Measurements from ENCODE around the gene SPHK1. TPM values are rescaled to one million over a fixed set of nuclear protein-coding genes. Genes with fewer than 3 reads are reported as not detected.
"Not testable (repeated sequence)": the region's sequence is repeated elsewhere in the genome, so short reads cannot be mapped to it uniquely, and the experiment has no call there.

Gene SPHK1
- total and polyA plus RNA-seq, 11 donors = 2.6 to 20.5 (median 4.6) TPM

DNA sequence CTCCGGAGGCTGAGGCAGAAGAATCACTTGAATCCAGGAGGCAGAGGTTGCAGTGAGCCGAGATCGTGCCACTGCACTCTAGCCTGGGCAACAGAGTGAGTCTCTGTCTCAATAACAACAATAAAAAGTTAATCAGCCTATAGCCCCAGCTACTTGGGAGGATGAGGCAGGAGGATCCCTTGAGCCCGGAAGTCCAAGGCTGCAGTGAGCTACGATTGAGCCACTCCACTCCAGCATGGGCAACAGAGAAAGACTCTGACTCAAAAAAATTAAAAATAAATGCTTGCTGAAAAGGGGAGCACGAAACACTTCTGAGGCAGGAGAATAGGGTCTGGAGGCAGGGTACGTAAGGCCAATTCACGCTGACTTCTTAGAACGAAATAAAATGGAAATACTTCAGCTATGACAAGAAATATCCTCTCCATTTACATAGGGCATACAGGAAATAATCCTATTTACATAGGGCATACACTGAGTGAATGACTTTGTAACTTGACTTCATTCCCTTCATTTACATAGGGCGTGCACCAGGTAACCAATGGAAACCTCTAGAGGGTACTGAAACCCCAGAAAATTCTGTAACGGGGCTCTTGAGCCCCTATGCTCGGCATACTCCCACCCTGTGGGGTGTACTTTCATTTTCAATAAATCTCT lies 27.5 kb upstream of the SPHK1 start:
- ATAC-seq (no peak), DNase-seq (no peak)
- H3K4me3 ChIP-seq = no peak overlapping the region
- TF ChIP-seq, protein P1, sequence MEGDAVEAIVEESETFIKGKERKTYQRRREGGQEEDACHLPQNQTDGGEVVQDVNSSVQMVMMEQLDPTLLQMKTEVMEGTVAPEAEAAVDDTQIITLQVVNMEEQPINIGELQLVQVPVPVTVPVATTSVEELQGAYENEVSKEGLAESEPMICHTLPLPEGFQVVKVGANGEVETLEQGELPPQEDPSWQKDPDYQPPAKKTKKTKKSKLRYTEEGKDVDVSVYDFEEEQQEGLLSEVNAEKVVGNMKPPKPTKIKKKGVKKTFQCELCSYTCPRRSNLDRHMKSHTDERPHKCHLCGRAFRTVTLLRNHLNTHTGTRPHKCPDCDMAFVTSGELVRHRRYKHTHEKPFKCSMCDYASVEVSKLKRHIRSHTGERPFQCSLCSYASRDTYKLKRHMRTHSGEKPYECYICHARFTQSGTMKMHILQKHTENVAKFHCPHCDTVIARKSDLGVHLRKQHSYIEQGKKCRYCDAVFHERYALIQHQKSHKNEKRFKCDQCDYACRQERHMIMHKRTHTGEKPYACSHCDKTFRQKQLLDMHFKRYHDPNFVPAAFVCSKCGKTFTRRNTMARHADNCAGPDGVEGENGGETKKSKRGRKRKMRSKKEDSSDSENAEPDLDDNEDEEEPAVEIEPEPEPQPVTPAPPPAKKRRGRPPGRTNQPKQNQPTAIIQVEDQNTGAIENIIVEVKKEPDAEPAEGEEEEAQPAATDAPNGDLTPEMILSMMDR (IDR thresholded peaks at IDR 0.05) = no peak
- TF ChIP-seq POLR2A (IDR thresholded peaks at IDR 0.05) = no peak
- no peaks in the 10 kb centered on the region for H3K9me3 ChIP-seq
- intact Hi-C loops (cut with DNase I) = loop anchor here in 2 of 10 donors (5.0 kb wide), 2 partner anchors 35 to 40 kb away; no protein-coding TSS in a partner anchor
- no peak overlapping the region for H3K27ac ChIP-seq
- WGBS, 4 donors = 79 to 85% (median 81%) methylated on average over 12 of the region's 12 CpGs
- no peaks in the 10 kb centered on the region for H3K36me3 ChIP-seq
- peaks cover 0 to 30% (median 19%) of the 10 kb centered on the region in 12 donors for H3K4me1 ChIP-seq
- no peaks in the 10 kb centered on the region for H3K27me3 ChIP-seq

DNA sequence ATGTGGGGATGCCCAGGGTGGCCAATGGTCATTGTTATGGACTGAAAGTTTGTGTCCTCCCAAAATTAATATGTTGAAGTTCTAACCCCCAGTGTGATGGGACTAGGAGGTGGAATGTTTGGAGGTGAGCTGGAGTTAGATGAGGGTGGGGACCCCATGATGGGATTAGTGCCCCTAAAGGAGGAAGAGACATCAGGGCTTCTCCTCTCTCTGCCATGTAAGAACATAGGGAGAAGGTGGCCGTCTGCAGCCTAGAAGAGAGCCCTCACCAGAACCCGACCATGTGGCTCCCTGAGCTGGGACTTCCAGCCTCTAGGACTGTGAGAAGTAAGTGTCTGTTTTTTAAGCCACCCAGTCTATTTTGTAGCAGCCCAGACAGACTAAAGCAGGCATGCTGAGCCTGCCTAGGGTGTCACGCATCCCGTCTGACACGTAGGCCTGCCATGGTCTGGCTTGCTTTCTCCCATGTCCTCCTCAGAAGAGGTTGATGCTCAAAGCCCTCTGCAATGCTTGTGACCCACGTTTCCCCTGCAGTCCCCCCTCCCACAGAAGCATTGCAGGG lies 26.7 kb upstream of the SPHK1 start:
- ATAC-seq (no peak), DNase-seq (no peak)
- no peaks in the 10 kb centered on the region for H3K9me3 ChIP-seq
- H3K36me3 ChIP-seq = no peaks in the 10 kb centered on the region
- intact Hi-C loops (cut with DNase I) = loop anchor here in 2 of 10 donors (5.0 kb wide), 2 partner anchors 35 to 40 kb away; no protein-coding TSS in a partner anchor
- peaks cover 0 to 30% (median 15%) of the 10 kb centered on the region in 12 donors for H3K4me1 ChIP-seq
- no peaks in the 10 kb centered on the region for H3K27me3 ChIP-seq
- 87 to 90% (median 88%) methylated on average over 6 of the region's 6 CpGs for WGBS, 4 donors
- TF ChIP-seq POLR2A (IDR thresholded peaks at IDR 0.05) = no peak
- TF ChIP-seq, protein P1 (IDR thresholded peaks at IDR 0.05) = no peak
- H3K4me3 ChIP-seq = no peak overlapping the region
- H3K27ac ChIP-seq = no peak overlapping the region

DNA sequence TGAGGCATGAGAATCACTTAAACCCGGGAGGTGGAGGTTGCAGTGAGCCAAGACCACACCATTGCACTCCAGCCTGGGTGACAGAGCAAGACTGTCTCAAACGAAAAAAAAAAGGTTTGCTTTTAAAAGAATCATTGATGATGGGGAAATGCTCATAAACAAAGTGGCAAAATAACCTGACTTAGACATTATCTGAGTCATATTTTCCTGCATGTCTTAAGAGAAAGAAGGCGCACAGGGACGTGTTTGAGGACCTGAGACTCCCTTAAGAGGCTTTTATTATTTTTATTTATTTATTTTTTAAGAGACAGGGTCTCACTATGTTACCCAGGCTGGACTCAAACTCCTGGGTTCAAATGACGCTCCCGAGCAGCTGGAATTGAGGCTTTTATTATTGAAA lies 25.0 kb upstream of the SPHK1 start:
- no peak overlapping the region for H3K27ac ChIP-seq
- TF ChIP-seq POLR2A (IDR thresholded peaks at IDR 0.05) = no peak
- TF ChIP-seq, protein P1 (IDR thresholded peaks at IDR 0.05) = no peak
- no peaks in the 10 kb centered on the region for H3K27me3 ChIP-seq
- H3K36me3 ChIP-seq = no peaks in the 10 kb centered on the region
- H3K4me1 ChIP-seq = peaks cover 0 to 24% (median 9%) of the 10 kb centered on the region in 12 donors
- no peaks in the 10 kb centered on the region for H3K9me3 ChIP-seq
- ATAC-seq (no peak), DNase-seq (no peak)
- H3K4me3 ChIP-seq = no peak overlapping the region
- WGBS, 4 donors = 90 to 92% (median 90%) methylated on average over 6 of the region's 6 CpGs
- intact Hi-C loops (cut with DNase I) = loop anchor here in 2 of 10 donors (5.0 kb wide), 2 partner anchors 37 to 38 kb away; no protein-coding TSS in a partner anchor

DNA sequence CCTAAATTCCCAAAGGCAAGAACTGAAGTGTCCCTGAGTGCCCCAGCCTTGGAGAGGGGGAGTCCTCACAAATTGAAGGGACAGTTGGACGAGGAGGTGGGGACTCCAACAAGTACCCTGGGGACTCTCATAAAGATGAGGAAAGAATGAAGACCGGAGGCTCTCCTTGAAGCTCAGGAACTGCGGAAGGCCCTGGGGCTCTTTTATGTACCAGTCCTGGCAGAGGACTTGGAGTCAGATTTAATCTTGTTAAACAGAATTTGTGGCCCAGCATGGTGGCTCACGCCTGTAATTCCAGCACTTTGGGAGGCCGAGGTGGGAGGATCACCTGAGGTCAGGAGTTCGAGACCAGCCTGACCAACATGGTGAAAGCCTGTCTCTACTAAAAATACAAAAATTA lies 24.6 kb upstream of the SPHK1 start:
- intact Hi-C loops (cut with DNase I) = loop anchor here in 2 of 10 donors (5.0 kb wide), 2 partner anchors 37 to 38 kb away; no protein-coding TSS in a partner anchor
- H3K36me3 ChIP-seq, ATAC-seq, H3K27me3 ChIP-seq, H3K4me3 ChIP-seq, DNase-seq, H3K9me3 ChIP-seq, H3K27ac ChIP-seq: not testable (repeated sequence)
- WGBS, 4 donors = 83 to 95% (median 93%) methylated on average over 6 of the region's 6 CpGs
- H3K4me1 ChIP-seq = peaks cover 0 to 21% (median 7%) of the 10 kb centered on the region in 12 donors
